CD14-positive monocyte (primary cell): ENCODE results near the gene STYX. TPM values are rescaled to one million over a fixed set of nuclear protein-coding genes. Genes with fewer than 3 reads are reported as not detected.

Source experiments
- DNase-seq, 3 donors: peaks; one replicate each; pipeline ENCODE4 v3.0.0-alpha.2; 2011 to 2022
- H2AFZ ChIP-seq: 2 replicates; pipeline ENCODE4 v1.6.0; 2012; ENCODE audit warnings: mild to moderate bottlenecking, low read depth, low read length, inconsistent platforms; ENCODE audit not compliant: insufficient read depth, poor library complexity, severe bottlenecking
- H3K27ac ChIP-seq, 2 donors: 1 replicate in 1 of 2; 2 replicates in 1 of 2; pipeline ENCODE4 v1.5.1; 2012 to 2013; ENCODE audit warnings: low read length in 2 of 2, control low read depth in 1 of 2, inconsistent platforms in 1 of 2, low read depth in 1 of 2, mild to moderate bottlenecking in 1 of 2
- H3K27me3 ChIP-seq, 2 donors: one replicate each; pipeline versions ENCODE4 v1.6.0 to v1.6.1; 2011 to 2013; ENCODE audit warnings: low read length in 2 of 2; ENCODE audit not compliant: control insufficient read depth in 2 of 2, insufficient read depth in 2 of 2
- H3K36me3 ChIP-seq, 2 donors: replicated peaks in 1 of 2; 1 replicate in 1 of 2; 2 replicates in 1 of 2; pipeline versions ENCODE4 v1.5.1 to v1.6.1; 2012 to 2013; ENCODE audit warnings: low read length in 2 of 2, control low read depth in 1 of 2, inconsistent platforms in 1 of 2, mild to moderate bottlenecking in 1 of 2; ENCODE audit not compliant: insufficient read depth in 2 of 2, control insufficient read depth in 1 of 2
- H3K4me1 ChIP-seq, 2 donors: 1 replicate in 1 of 2; 2 replicates in 1 of 2; pipeline versions ENCODE4 v1.5.1 to v1.6.1; 2012 to 2013; ENCODE audit warnings: low read length in 2 of 2, control low read depth in 1 of 2, inconsistent platforms in 1 of 2, mild to moderate bottlenecking in 1 of 2, moderate library complexity in 1 of 2; ENCODE audit not compliant: insufficient read depth in 2 of 2, control insufficient read depth in 1 of 2
- H3K4me2 ChIP-seq: replicated peaks from 2 replicates; pipeline ENCODE3; 2012; ENCODE audit warnings: low read length, moderate library complexity, mild to moderate bottlenecking; ENCODE audit not compliant: poor library complexity, severe bottlenecking; ENCODE audit errors: extremely low read depth
- H3K4me3 ChIP-seq, 3 experiments: fragments of 200-600 bp in 1 of 3; sonication (generic) in 1 of 3; replicated peaks in 1 of 3; 1 replicate in 2 of 3; 2 replicates in 1 of 3; pipeline ENCODE4 v1.5.1; 2011 to 2013; ENCODE audit warnings: low read length in 3 of 3, mild to moderate bottlenecking in 3 of 3, control low read depth in 2 of 3, low read depth in 2 of 3, inconsistent platforms in 1 of 3, moderate library complexity in 1 of 3
- H3K79me2 ChIP-seq: 2 replicates; pipeline ENCODE4 v1.6.0; 2012; ENCODE audit warnings: mild to moderate bottlenecking, control low read depth, inconsistent platforms, low read length, moderate library complexity; ENCODE audit not compliant: insufficient read depth
- H3K9ac ChIP-seq: 2 replicates; pipeline ENCODE4 v1.6.0; 2017; ENCODE audit warnings: low read length, mild to moderate bottlenecking; ENCODE audit not compliant: insufficient read depth, poor library complexity, severe bottlenecking
- H3K9me3 ChIP-seq, 2 donors: replicated peaks in 1 of 2; 1 replicate in 1 of 2; 2 replicates in 1 of 2; pipeline versions ENCODE4 v1.5.1 to v1.6.1; 2012 to 2013; ENCODE audit warnings: low read length in 2 of 2, control low read depth in 1 of 2; ENCODE audit not compliant: control insufficient read depth in 1 of 2, insufficient read depth in 1 of 2
- H4K20me1 ChIP-seq: 2 replicates; pipeline ENCODE4 v1.6.0; 2012; ENCODE audit warnings: mild to moderate bottlenecking, low read length, control low read depth, moderate library complexity; ENCODE audit not compliant: insufficient read depth
- H3K27ac Mint-ChIP-seq, 7 donors: one replicate each; pipeline ENCODE4 v1.8.0; 2020; ENCODE audit warnings: mild to moderate bottlenecking in 7 of 7, mixed read lengths in 7 of 7, moderate library complexity in 6 of 7, inconsistent platforms in 2 of 7
- H3K27me3 Mint-ChIP-seq, 3 donors: one replicate each; pipeline ENCODE4 v1.8.0; 2021 to 2022; ENCODE audit warnings: low read depth in 3 of 3, mild to moderate bottlenecking in 3 of 3, mixed read lengths in 3 of 3, moderate library complexity in 3 of 3, inconsistent platforms in 1 of 3
- H3K36me3 Mint-ChIP-seq, 2 donors: one replicate each; pipeline ENCODE4 v1.8.0; 2020; ENCODE audit warnings: mixed read lengths in 2 of 2, inconsistent platforms in 1 of 2, mild to moderate bottlenecking in 1 of 2
- H3K4me1 Mint-ChIP-seq: one replicate; pipeline ENCODE4 v1.8.0; 2020; ENCODE audit warnings: mild to moderate bottlenecking, mixed read lengths
- H3K4me3 Mint-ChIP-seq, 2 donors: one replicate each; pipeline ENCODE4 v1.8.0; 2020; ENCODE audit warnings: mild to moderate bottlenecking in 2 of 2, mixed read lengths in 2 of 2, moderate library complexity in 1 of 2
- H3K9me3 Mint-ChIP-seq, 7 donors: one replicate each; pipeline ENCODE4 v1.8.0; 2020 to 2022; ENCODE audit warnings: mixed read lengths in 7 of 7, mild to moderate bottlenecking in 6 of 7, moderate library complexity in 6 of 7, inconsistent platforms in 2 of 7
- WGBS: methylation state at CpG from one replicate; pipeline ENCODE4 v1.1.5; 2013; ENCODE audit warnings: missing lambda C conversion rate; ENCODE audit not compliant: insufficient coverage; 5-methylcytosine and 5-hydroxymethylcytosine counted together
- intact Hi-C, 2 donors: fragments of 100-400 bp; cut with micrococcal nuclease; formaldehyde crosslinking; loops; one replicate each; pipeline versions ENCODE4 v1.15.0 to v1.15.1; 2023
- polyA plus RNA-seq, 3 donors: library from polyadenylated mRNA; depleted of rRNA in 1 of 3; unstranded in 2 of 3; stranded (reverse) in 1 of 3; fragments of 300-500 nt in 2 of 3; fragments of >200 nt in 1 of 3; fragmentation: Illumina TruSeq in 2 of 3; gene quantifications; 1 replicate in 2 of 3; 2 replicates in 1 of 3; pipeline ENCODE4 v1.2.3, GENCODE V29; 2012 to 2021
- TF ChIP-seq, protein P1 (sequence below): fragments of 200-600 bp; IDR thresholded peaks from one replicate; pipeline ENCODE4 v1.8.0; 2022; ENCODE audit warnings: antibody characterized with exemption, mild to moderate bottlenecking

Gene STYX
- polyA plus RNA-seq, 3 donors = 7.3 to 16.7 (median 12.0) TPM

DNA sequence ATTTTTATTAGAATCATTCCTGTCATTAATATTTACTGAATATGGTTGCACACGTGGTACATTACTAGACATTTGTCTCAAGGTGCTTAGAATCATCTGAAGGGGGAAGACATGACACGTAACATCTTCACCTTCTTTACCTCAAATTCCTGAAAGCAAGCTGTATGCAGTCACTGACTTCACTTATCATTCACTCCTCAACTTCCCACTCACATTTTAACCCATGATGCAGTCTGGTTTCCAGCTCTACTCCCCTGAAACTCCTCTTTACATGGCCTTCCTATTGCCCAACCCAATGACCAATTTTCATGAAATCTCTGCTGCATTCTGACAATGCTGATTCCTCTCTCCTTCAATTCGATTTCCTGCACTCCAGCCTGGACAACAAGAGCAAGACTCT is 28.7 kb upstream of the STYX start:
- Histone ChIP-seq H3K4me1 (peaks cover 33 to 60% of the 10 kb centered on the region in 2 donors), H3K79me2 (no peaks in the 10 kb centered on the region), H3K27me3 (no peaks in the 10 kb centered on the region), H3K9ac (no peak overlapping the region), H3K4me3 (no peak overlapping the region), H3K4me2 (no peak overlapping the region), H3K9me3 (no peaks in the 10 kb centered on the region), H4K20me1 (no peaks in the 10 kb centered on the region), H3K36me3 (no peaks in the 10 kb centered on the region), H2AFZ (no peak overlapping the region), H3K27ac (no peak overlapping the region)
- no peak for DNase-seq
- Mint-ChIP-seq H3K27ac (no peak overlapping the region), H3K9me3 (peaks cover 0 to 2% (median 0%) of the 10 kb centered on the region in 7 donors), H3K4me3 (no peak overlapping the region), H3K4me1 (peaks cover 50% of the 10 kb centered on the region), H3K27me3 (peaks cover 0 to 1% (median 1%) of the 10 kb centered on the region in 3 donors), H3K36me3 (no peaks in the 10 kb centered on the region)
- WGBS = 67% methylated on average over 1 of the region's 3 CpGs
- TF ChIP-seq, protein P1, sequence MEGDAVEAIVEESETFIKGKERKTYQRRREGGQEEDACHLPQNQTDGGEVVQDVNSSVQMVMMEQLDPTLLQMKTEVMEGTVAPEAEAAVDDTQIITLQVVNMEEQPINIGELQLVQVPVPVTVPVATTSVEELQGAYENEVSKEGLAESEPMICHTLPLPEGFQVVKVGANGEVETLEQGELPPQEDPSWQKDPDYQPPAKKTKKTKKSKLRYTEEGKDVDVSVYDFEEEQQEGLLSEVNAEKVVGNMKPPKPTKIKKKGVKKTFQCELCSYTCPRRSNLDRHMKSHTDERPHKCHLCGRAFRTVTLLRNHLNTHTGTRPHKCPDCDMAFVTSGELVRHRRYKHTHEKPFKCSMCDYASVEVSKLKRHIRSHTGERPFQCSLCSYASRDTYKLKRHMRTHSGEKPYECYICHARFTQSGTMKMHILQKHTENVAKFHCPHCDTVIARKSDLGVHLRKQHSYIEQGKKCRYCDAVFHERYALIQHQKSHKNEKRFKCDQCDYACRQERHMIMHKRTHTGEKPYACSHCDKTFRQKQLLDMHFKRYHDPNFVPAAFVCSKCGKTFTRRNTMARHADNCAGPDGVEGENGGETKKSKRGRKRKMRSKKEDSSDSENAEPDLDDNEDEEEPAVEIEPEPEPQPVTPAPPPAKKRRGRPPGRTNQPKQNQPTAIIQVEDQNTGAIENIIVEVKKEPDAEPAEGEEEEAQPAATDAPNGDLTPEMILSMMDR = no peak
- intact Hi-C loops = loop anchor here in 1 of 2 donors (10.0 kb wide), 1 partner anchor 146 kb away; the partner anchor contains the start of genes GPR137C and TXNDC16

DNA sequence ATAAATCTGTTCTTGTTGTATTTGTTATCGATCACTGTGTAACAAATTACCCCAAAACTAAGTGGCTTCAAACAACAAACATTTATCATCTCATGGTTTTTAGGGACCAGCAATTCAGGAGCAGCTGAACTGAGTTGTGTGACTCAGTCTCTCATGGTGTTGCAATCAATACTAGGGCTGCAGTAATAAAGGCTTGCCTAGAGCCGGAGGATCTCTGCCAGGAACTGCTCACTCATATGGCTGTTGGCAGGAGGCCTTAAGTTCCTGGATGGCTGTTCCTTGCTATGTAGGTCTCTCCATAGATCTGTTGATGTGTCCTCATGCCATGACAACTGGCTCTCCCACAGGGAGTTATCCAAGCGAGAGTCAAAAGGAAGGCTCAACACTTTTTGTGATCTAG is 26.7 kb upstream of the STYX start:
- 0% methylated on average over 1 of the region's 3 CpGs for WGBS
- peak; percentile 68 to 90 (median 88) for DNase-seq
- Histone ChIP-seq H3K27ac (peak overlapping the region in 1 of 2 donors; percentile 76), H3K4me2 (peak overlapping the region; percentile 38), H3K36me3 (no peaks in the 10 kb centered on the region), H3K9me3 (no peaks in the 10 kb centered on the region), H3K79me2 (peaks cover 13% of the 10 kb centered on the region), H3K27me3 (no peaks in the 10 kb centered on the region), H2AFZ (peak overlapping the region; percentile 54), H3K9ac (no peak overlapping the region), H4K20me1 (no peaks in the 10 kb centered on the region), H3K4me3 (peak overlapping the region in 1 of 3 experiments; percentile 31), H3K4me1 (peaks cover 29 to 59% of the 10 kb centered on the region in 2 donors)
- intact Hi-C loops = loop anchor here in 1 of 2 donors (10.0 kb wide), 1 partner anchor 148 kb away; the partner anchor contains the start of genes GPR137C and TXNDC16
- Mint-ChIP-seq H3K4me1 (peaks cover 48% of the 10 kb centered on the region), H3K36me3 (peaks cover 0 to 2% of the 10 kb centered on the region in 2 donors), H3K27me3 (peaks cover 0 to 3% (median 1%) of the 10 kb centered on the region in 3 donors), H3K4me3 (peak overlapping the region; percentile 46 to 50), H3K27ac (peak overlapping the region; percentile 88 to 96 (median 90)), H3K9me3 (peaks cover 0 to 3% (median 0%) of the 10 kb centered on the region in 7 donors)
- TF ChIP-seq, protein P1 = no peak
